Testis (tissue), 2 donors: Measurements from ENCODE around the gene TSACC.

Experiments used
- CTCF ChIP-seq, 3 experiments: fragments of 450-650 bp in 2 of 3; fragments of 200-600 bp in 1 of 3; sonication (generic) in 1 of 3; IDR thresholded peaks; one replicate each; pipeline ENCODE4 v1.5.1; 2016 to 2019; ENCODE audit warnings: antibody characterized with exemption in 3 of 3, mild to moderate bottlenecking in 2 of 3, moderate library complexity in 1 of 3
- POLR2A ChIP-seq: fragments of 450-650 bp; IDR thresholded peaks from one replicate; pipeline ENCODE4 v1.6.1; 2017; ENCODE audit warnings: antibody characterized with exemption, mild to moderate bottlenecking, moderate library complexity

- TF ChIP-seq POLR2A (no peak), CTCF (IDR thresholded peaks at IDR 0.05) (no peak)
Observed at GRCh38 chr1:156289857-156290256, 48.5 kb upstream of the TSACC start.
